SW480 (cell line): Measurements from ENCODE around the gene STEAP1B.

ENCODE experiments used
- DNase-seq: peaks from one replicate; pipeline ENCODE4 v3.0.0-alpha.2; 2016; ENCODE audit warnings: low spot score

STEAP1B gene

GRCh38 chr7:22432203-22432718 lies 67.7 kb downstream of the STEAP1B start:
- no peak for DNase-seq

GRCh38 chr7:22430457-22430856 lies 69.5 kb downstream of the STEAP1B start:
- DNase-seq: no peak

GRCh38 chr7:22429386-22429785 lies 70.6 kb downstream of the STEAP1B start:
- DNase-seq: no peak

GRCh38 chr7:22427855-22428254 lies 72.1 kb downstream of the STEAP1B start:
- DNase-seq: no peak

GRCh38 chr7:22427104-22427503 lies 72.9 kb downstream of the STEAP1B start:
- DNase-seq: no peak

GRCh38 chr7:22426463-22427094 lies 73.4 kb downstream of the STEAP1B start:
- DNase-seq: no peak

GRCh38 chr7:22425361-22425760 lies 74.6 kb downstream of the STEAP1B start:
- DNase-seq: no peak

GRCh38 chr7:22422831-22423615 lies 77.0 kb downstream of the STEAP1B start:
- no peak for DNase-seq

GRCh38 chr7:22420973-22421635 lies 78.9 kb downstream of the STEAP1B start:
- no peak for DNase-seq

- no peak for DNase-seq
Observed at GRCh38 chr7:22420008-22420407, 80.0 kb downstream of the STEAP1B start.

GRCh38 chr7:22419488-22419887 lies 80.5 kb downstream of the STEAP1B start:
- DNase-seq: no peak

GRCh38 chr7:22418251-22419046 lies 81.5 kb downstream of the STEAP1B start:
- DNase-seq: no peak

GRCh38 chr7:22417841-22418240 lies 82.1 kb downstream of the STEAP1B start:
- DNase-seq: no peak

- no peak for DNase-seq
Observed at GRCh38 chr7:22417349-22417748, 82.6 kb downstream of the STEAP1B start.

GRCh38 chr7:22414424-22414823 lies 85.6 kb downstream of the STEAP1B start:
- DNase-seq: no peak

- DNase-seq: no peak
Observed at GRCh38 chr7:22413211-22413610, 86.8 kb downstream of the STEAP1B start.

GRCh38 chr7:22411977-22412693 lies 87.9 kb downstream of the STEAP1B start:
- DNase-seq: no peak

- no peak for DNase-seq
Observed at GRCh38 chr7:22406715-22407114, 93.3 kb downstream of the STEAP1B start.

GRCh38 chr7:22404421-22405023 lies 95.5 kb downstream of the STEAP1B start:
- no peak for DNase-seq

- no peak for DNase-seq
Observed at GRCh38 chr7:22403344-22403743, 96.6 kb downstream of the STEAP1B start.

- DNase-seq: no peak
Observed at GRCh38 chr7:22402250-22402649, 97.7 kb downstream of the STEAP1B start.
